ENCODE data around the gene ARHGEF7.
"Not testable (repeated sequence)": the region's sequence is repeated elsewhere in the genome, so short reads cannot be mapped to it uniquely, and the experiment has no call there.

Gene ARHGEF7

GRCh38 chr13:111189064-111189505, 74.0 kb downstream of the ARHGEF7 start:
- not testable (repeated sequence) for H3K4ac ChIP-seq (ENCODE audit: low read depth, low read length); H3K56ac ChIP-seq (ENCODE audit: low read length); H3K4me1 ChIP-seq (ENCODE audit: control insufficient read depth, low read depth, low read length); H2AK5ac ChIP-seq (ENCODE audit: low read length); H2BK5ac ChIP-seq (ENCODE audit: low read length); H2BK120ac ChIP-seq (ENCODE audit: low read depth, low read length); H2BK15ac ChIP-seq (replicated peaks; ENCODE audit: low read depth); H4K5ac ChIP-seq (ENCODE audit: low read length); H3K27me3 ChIP-seq (ENCODE audit: insufficient read depth, low read length, poor library complexity); H3K18ac ChIP-seq (ENCODE audit: low read length); H3K27ac ChIP-seq (ENCODE audit: low read depth, low read length); H3K23ac ChIP-seq (ENCODE audit: low read length); H3K4me3 ChIP-seq (ENCODE audit: low read length); H3K4me2 ChIP-seq (ENCODE audit: low read length); H3K36me3 ChIP-seq (ENCODE audit: control insufficient read depth, insufficient read depth, low read length); H3K9ac ChIP-seq (ENCODE audit: low read length); H4K8ac ChIP-seq (ENCODE audit: low read depth, low read length); DNase-seq
- Histone ChIP-seq H3K79me1 (ENCODE audit: low read length) (peaks cover 19% of the 10 kb centered on the region), H3K79me2 (ENCODE audit: control insufficient read depth, insufficient read depth, low read length) (peaks cover 40% of the 10 kb centered on the region)
- WGBS (ENCODE audit: extremely low coverage, insufficient coverage, low lambda C conversion rate): no CpG with 5 or more reads among the region's 12 CpGs

DNA sequence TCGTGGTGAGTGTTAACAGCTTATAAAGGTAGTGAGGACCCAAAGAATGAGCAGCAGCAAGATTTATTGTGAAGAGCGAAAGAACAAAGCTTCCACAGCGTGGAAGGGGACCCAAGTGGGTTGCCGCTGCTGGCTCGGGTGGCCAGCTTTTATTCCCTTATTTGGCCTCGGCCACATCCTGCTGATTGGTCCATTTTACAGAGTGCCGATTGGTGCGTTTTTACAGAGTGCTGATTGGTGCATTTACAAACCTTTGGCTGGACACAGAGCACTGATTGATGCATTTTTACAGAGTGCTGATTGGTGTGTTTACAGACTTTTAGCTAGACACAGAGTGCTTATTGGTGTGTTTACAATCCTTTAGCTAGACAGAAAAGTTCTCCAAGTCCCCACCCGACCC, 74.4 kb downstream of the ARHGEF7 start:
- not testable (repeated sequence) for H3K9ac ChIP-seq (ENCODE audit: low read length); DNase-seq; H3K4me2 ChIP-seq (ENCODE audit: low read length); H4K8ac ChIP-seq (ENCODE audit: low read depth, low read length); H2BK120ac ChIP-seq (ENCODE audit: low read depth, low read length); H3K18ac ChIP-seq (ENCODE audit: low read length); H3K27me3 ChIP-seq (ENCODE audit: insufficient read depth, low read length, poor library complexity); H3K56ac ChIP-seq (ENCODE audit: low read length); H3K27ac ChIP-seq (ENCODE audit: low read depth, low read length); H3K23ac ChIP-seq (ENCODE audit: low read length); H3K4me3 ChIP-seq (ENCODE audit: low read length); H3K4ac ChIP-seq (ENCODE audit: low read depth, low read length); H2AK5ac ChIP-seq (ENCODE audit: low read length); H3K36me3 ChIP-seq (ENCODE audit: control insufficient read depth, insufficient read depth, low read length); H2BK15ac ChIP-seq (replicated peaks; ENCODE audit: low read depth); H3K4me1 ChIP-seq (ENCODE audit: control insufficient read depth, low read depth, low read length); H2BK5ac ChIP-seq (ENCODE audit: low read length); H4K5ac ChIP-seq (ENCODE audit: low read length)
- Histone ChIP-seq H3K79me2 (ENCODE audit: control insufficient read depth, insufficient read depth, low read length) (peaks cover 37% of the 10 kb centered on the region), H3K79me1 (ENCODE audit: low read length) (peaks cover 21% of the 10 kb centered on the region)
- no CpG with 5 or more reads among the region's 9 CpGs for WGBS (ENCODE audit: extremely low coverage, insufficient coverage, low lambda C conversion rate)

- H3K4ac ChIP-seq (ENCODE audit: low read depth, low read length); H3K4me3 ChIP-seq (ENCODE audit: low read length); H3K56ac ChIP-seq (ENCODE audit: low read length); H3K23ac ChIP-seq (ENCODE audit: low read length); H2BK5ac ChIP-seq (ENCODE audit: low read length); H4K8ac ChIP-seq (ENCODE audit: low read depth, low read length); H3K4me2 ChIP-seq (ENCODE audit: low read length); H3K9ac ChIP-seq (ENCODE audit: low read length); DNase-seq; H3K4me1 ChIP-seq (ENCODE audit: control insufficient read depth, low read depth, low read length); H3K79me1 ChIP-seq (ENCODE audit: low read length); H2AK5ac ChIP-seq (ENCODE audit: low read length); H3K27me3 ChIP-seq (ENCODE audit: insufficient read depth, low read length, poor library complexity); H3K27ac ChIP-seq (ENCODE audit: low read depth, low read length); H3K36me3 ChIP-seq (ENCODE audit: control insufficient read depth, insufficient read depth, low read length); H3K18ac ChIP-seq (ENCODE audit: low read length); H2BK120ac ChIP-seq (ENCODE audit: low read depth, low read length); H2BK15ac ChIP-seq (replicated peaks; ENCODE audit: low read depth); H3K79me2 ChIP-seq (ENCODE audit: control insufficient read depth, insufficient read depth, low read length); H4K5ac ChIP-seq (ENCODE audit: low read length): not testable (repeated sequence)
- WGBS (ENCODE audit: extremely low coverage, insufficient coverage, low lambda C conversion rate): no CpG with 5 or more reads among the region's 5 CpGs
Measured at GRCh38 chr13:111193223-111193622, 78.1 kb downstream of the ARHGEF7 start.

DNA sequence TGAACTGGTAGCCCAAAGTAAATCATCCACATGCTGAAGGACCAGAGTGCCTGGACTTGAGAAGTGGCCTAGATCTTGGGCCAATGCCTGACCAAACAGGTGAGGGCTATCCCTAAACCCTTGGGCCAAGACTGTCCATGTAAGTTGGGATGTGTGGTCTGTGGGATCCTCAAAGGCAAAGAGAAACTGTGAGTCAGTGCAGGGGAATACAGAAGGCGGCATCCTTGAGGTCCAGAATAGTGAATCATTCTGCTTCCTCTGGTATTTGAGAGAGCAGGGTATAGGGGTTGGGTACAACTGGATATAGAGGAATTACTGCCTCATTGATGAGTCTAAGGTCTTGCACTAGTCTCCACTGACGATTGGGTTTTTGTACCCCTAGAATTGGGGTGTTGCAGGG, 79.5 kb downstream of the ARHGEF7 start:
- H3K23ac ChIP-seq (ENCODE audit: low read length); H2AK5ac ChIP-seq (ENCODE audit: low read length); H3K79me1 ChIP-seq (ENCODE audit: low read length); H3K4me2 ChIP-seq (ENCODE audit: low read length); H4K5ac ChIP-seq (ENCODE audit: low read length); H3K18ac ChIP-seq (ENCODE audit: low read length); H3K4me3 ChIP-seq (ENCODE audit: low read length); H3K4me1 ChIP-seq (ENCODE audit: control insufficient read depth, low read depth, low read length); H3K9ac ChIP-seq (ENCODE audit: low read length); H3K27me3 ChIP-seq (ENCODE audit: insufficient read depth, low read length, poor library complexity); H3K36me3 ChIP-seq (ENCODE audit: control insufficient read depth, insufficient read depth, low read length); H3K56ac ChIP-seq (ENCODE audit: low read length); H3K4ac ChIP-seq (ENCODE audit: low read depth, low read length); H4K8ac ChIP-seq (ENCODE audit: low read depth, low read length); H2BK5ac ChIP-seq (ENCODE audit: low read length); DNase-seq; H2BK120ac ChIP-seq (ENCODE audit: low read depth, low read length); H3K27ac ChIP-seq (ENCODE audit: low read depth, low read length); H2BK15ac ChIP-seq (replicated peaks; ENCODE audit: low read depth): not testable (repeated sequence)
- no CpG with 5 or more reads among the region's 2 CpGs for WGBS (ENCODE audit: extremely low coverage, insufficient coverage, low lambda C conversion rate)
- H3K79me2 ChIP-seq (ENCODE audit: control insufficient read depth, insufficient read depth, low read length): peaks cover 12% of the 10 kb centered on the region

- not testable (repeated sequence) for H2AK5ac ChIP-seq (ENCODE audit: low read length)
Measured at GRCh38 chr13:111198732-111199378, 83.7 kb downstream of the ARHGEF7 start.

More at GRCh38 chr13:111198732-111199378, 83.7 kb downstream of the ARHGEF7 start:
- not testable (repeated sequence) for H2BK15ac ChIP-seq (replicated peaks; ENCODE audit: low read depth); H3K4me2 ChIP-seq (ENCODE audit: low read length); H3K27ac ChIP-seq (ENCODE audit: low read depth, low read length); H4K5ac ChIP-seq (ENCODE audit: low read length); H3K4ac ChIP-seq (ENCODE audit: low read depth, low read length); H3K23ac ChIP-seq (ENCODE audit: low read length); H3K18ac ChIP-seq (ENCODE audit: low read length); H3K27me3 ChIP-seq (ENCODE audit: insufficient read depth, low read length, poor library complexity); H2BK5ac ChIP-seq (ENCODE audit: low read length); H3K4me1 ChIP-seq (ENCODE audit: control insufficient read depth, low read depth, low read length); H3K56ac ChIP-seq (ENCODE audit: low read length); H3K36me3 ChIP-seq (ENCODE audit: control insufficient read depth, insufficient read depth, low read length); DNase-seq; H2BK120ac ChIP-seq (ENCODE audit: low read depth, low read length); H3K4me3 ChIP-seq (ENCODE audit: low read length); H4K8ac ChIP-seq (ENCODE audit: low read depth, low read length); H3K9ac ChIP-seq (ENCODE audit: low read length)
- no CpG with 5 or more reads among the region's 6 CpGs for WGBS (ENCODE audit: extremely low coverage, insufficient coverage, low lambda C conversion rate)
- H3K79me1 ChIP-seq (ENCODE audit: low read length): peaks cover 17% of the 10 kb centered on the region
- peaks cover 28% of the 10 kb centered on the region for H3K79me2 ChIP-seq (ENCODE audit: control insufficient read depth, insufficient read depth, low read length)

Data from mesendoderm (in vitro differentiated cells).